NOMO-1 (cell line): ENCODE results near the gene IPO9.

ENCODE experiments used
- DNase-seq, 2 experiments: peaks; one replicate each; lab custom pipeline; 2025; ENCODE audit not compliant: unreplicated experiment in 2 of 2; lab: John Stamatoyannopoulos, UW

The IPO9 gene

DNA sequence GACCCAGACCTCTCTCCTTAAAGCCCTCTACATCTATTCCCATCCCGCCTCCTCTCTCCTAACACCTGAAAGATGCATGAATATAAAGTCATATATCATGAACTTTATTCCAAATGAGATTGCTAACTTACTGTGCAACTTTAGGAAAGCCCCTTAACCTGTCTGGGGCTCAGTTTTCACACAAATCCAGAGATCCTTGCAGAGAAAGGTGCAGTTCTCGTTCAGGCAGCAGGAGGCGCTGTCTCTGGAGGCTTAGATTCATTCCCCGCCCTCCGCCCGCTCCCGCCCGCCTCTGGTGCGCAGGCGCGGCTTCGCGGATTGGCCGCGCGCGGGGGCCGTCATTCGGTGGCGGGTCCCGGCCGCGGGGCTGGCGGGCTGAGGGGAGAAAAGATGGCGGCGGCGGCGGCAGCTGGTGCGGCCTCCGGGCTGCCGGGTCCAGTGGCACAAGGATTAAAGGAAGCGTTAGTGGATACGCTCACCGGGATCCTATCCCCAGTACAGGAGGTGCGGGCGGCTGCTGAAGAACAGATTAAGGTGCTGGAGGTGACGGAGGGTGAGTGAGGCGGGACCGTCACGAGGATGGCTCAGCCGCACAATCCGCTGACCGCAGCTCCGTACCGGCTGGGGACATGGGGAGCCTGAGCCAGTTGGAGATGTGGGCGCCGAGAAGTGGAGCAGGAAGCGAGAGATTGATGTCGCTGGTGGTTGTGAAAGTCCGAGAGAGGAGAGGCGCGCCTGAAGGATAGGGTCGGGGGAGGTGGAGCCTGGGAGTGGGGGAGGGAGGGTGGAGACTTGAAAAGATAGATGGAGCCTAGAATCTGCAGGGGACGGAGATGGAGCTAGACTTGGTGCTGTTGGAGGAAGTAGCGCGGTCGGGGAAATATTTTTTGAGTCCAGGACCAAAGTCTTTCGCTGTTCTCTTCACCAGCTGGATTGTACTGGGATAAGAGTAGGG is at the start of gene IPO9:
Gene IPO9 (plus strand): TSS at position 338 of the 955 bp plus-strand sequence. CDS start 53 bp downstream, at position 391.
- DNase-seq = peak; percentile 88 to 90

DNA sequence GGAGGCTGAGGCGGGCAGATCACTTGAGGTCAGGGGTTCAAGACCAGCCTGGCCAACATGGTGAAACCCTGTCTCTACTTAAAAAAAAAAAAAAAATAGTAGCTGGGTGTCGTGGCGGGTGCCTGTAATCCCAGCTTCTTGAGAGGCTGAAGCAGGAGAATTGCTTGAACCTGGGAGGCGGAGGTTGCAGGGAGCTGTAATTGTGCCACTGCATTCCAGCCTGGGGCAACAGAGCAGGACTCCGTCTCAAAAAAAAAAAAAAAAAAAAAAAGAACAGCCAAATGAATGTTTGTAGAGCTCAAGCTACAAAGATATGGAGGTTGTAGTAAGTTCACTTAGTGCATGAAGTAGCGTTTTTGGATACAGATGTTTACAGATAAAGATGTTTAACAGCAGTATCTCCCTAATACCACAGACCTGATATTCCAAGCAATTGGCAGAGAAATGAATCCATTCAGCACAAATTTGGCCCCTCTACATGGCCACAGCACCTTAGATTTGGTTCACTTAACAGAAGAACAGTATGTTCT is 49.5 kb upstream of the IPO9 start:
- no peak for DNase-seq

DNA sequence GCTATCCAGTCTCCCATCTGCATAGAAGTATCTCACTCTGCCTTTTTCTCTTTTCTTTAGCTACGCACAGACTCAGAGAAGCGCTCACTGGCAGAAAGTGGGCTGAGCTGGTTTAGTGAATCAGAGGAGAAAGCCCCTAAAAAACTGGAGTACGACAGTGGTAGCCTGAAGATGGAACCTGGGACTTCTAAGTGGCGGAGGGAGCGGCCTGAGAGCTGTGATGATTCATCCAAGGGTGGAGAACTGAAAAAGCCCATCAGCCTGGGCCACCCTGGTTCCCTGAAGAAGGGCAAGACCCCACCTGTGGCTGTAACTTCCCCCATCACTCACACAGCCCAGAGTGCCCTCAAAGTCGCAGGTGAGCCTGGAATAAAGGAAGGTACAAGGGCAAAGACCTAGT is 48.0 kb upstream of the IPO9 start:
- no peak for DNase-seq

DNA sequence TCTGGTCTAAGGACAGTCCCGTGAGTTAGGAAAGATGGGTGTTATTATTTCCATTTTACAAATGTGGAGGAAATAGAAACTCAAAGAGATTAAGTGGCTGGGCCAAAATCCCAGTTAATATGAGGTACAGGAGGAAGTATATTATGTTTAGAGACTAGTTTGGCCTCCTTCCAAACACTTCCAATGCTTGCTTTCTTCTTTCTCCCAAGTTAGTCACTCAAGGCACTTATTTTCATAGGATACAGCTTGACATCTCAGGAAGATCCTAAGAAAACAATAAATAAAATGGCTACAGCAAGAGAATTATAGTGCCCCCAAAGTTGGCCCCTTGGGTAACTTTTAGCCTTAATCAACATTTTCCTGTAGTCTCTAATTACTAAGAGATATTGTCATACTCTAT is 47.5 kb upstream of the IPO9 start:
- DNase-seq = no peak

DNA sequence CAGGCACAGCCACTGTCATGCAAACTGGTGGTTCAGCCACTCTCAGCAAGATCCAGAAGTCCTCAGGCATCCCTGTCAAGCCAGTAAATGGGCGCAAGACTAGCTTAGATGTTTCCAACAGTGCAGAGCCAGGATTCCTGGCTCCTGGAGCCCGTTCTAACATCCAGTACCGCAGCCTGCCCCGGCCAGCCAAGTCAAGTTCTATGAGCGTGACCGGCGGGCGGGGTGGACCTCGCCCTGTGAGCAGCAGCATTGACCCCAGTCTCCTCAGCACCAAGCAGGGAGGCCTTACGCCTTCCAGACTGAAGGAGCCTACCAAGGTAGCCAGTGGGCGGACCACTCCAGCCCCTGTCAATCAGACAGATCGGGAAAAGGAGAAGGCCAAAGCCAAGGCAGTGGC is 46.6 kb upstream of the IPO9 start:
- no peak for DNase-seq

DNA sequence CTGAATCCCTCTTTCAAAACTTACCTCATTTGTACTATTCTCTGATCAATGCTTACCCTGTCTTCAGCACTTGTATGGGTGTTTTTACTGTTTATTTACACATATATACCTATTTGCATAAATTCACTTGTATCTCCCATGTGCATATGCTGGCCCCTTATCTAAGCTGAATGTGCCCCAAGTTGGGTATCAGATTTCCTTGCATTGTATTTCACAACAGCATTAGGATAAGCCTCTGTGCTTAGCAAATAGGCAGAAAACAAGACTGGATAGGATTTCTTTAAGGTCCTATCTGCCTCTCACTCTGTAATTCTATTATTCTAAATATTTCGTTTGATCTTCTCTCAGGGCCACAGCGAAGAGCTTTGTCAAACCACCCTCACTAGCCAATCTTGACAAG is 45.9 kb upstream of the IPO9 start:
- DNase-seq = no peak

DNA sequence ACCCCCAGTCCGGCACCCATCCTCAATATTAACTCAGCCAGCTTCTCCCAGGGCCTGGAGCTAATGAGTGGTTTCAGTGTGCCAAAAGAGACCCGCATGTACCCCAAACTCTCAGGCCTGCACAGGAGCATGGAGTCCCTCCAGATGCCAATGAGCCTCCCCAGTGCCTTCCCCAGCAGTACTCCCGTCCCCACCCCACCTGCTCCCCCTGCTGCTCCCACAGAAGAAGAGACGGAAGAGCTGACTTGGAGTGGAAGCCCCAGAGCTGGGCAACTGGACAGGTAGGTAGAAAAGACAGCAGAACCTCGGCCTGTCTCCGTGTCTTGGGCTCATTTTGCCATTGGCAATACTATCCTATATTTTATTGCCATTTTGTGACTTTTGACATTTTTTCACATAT is 45.4 kb upstream of the IPO9 start:
- DNase-seq = no peak

DNA sequence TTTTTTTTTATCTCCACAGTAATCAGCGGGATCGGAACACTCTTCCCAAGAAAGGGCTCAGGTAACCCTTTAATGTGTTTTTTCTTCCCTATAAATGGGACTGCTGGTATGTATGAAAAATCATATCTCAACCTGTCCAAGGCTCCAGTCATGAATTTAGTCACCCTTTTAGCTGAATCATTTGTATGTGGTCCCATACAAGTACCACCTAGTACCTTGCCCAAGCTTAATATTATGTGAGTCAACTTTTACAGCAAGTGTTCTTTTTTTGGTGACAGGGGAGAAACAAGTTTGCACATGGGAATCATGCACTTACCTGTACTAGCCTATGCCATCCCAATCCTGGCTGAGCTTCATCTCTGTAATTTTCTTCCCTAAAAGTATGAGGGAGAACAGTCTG is 43.7 kb upstream of the IPO9 start:
- no peak for DNase-seq

DNA sequence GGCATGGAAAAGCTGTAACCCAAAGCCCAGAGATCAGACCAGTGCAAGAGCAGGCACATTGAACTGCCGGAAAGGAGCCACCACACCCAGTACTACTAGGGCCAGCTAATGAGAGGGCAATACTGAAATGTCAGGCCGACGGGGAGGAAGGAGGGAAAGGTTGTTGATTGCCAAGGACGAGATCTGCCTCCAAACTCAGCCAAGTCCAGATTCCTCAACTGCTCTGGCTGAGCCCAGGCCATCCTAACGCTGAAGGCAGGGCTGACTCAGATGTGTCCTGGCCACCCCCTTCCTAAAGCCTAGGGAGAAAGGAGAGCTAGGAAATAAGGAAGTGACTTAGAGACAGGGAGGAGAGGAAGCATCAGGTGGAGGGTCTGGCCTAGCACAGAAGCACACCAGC is 42.1 kb upstream of the IPO9 start:
- no peak for DNase-seq

DNA sequence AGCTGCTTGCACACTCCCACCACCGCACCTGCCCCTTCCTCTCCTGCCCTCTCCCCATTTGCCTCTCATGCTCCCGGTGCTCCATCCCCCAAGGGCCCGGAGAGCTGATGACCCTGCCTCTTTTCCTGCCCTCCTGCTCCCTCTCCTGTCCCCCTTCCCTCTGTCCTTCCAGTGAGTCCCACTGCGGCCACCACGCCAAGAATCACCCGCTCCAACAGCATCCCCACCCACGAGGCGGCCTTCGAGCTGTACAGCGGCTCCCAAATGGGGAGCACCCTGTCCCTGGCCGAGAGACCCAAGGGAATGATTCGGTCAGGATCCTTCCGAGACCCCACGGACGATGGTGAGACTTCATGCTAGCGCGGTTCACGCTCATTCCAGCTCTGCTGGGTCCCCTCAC is 40.7 kb upstream of the IPO9 start:
- DNase-seq = no peak

DNA sequence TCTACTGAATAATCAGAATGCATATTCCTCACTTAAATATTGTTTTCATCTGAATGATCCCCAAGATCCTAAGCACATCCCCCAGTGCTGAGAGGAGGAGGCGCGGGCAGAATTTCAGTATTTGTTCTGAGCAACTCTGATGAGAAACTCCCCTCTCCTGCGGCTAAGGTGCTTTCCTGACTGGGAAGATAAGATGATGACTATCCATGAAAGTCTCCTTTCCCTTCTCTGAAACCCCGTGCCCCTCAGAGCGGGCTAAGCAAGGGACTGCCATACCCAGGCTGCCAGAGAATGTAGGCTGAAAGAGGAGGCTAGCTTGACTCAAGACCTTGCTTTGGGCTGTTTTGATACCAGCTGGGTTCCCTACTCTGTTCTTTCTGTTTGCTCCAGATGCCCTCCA is 39.7 kb upstream of the IPO9 start:
- DNase-seq = no peak

DNA sequence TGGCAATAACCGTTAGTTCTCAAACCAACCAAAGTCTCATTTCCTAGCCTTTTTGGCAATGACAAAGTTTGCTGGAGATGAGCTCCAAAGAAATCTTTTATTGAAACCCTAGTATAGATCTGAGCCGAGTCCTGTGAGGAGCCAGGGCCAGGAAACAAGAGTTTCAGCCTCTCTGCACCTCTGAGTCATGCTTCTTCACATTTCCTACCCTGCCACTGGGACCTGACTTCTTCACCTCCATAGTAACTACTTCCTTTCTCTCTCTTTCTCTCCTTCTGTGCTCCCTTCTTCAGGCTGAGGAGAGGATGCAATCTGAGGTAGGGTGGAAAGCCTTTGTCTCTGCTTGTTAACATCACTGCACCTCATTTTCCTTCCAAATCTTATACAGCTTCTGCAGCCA is 38.7 kb upstream of the IPO9 start:
- peak in 1 of 2 experiments; percentile 5 for DNase-seq

DNA sequence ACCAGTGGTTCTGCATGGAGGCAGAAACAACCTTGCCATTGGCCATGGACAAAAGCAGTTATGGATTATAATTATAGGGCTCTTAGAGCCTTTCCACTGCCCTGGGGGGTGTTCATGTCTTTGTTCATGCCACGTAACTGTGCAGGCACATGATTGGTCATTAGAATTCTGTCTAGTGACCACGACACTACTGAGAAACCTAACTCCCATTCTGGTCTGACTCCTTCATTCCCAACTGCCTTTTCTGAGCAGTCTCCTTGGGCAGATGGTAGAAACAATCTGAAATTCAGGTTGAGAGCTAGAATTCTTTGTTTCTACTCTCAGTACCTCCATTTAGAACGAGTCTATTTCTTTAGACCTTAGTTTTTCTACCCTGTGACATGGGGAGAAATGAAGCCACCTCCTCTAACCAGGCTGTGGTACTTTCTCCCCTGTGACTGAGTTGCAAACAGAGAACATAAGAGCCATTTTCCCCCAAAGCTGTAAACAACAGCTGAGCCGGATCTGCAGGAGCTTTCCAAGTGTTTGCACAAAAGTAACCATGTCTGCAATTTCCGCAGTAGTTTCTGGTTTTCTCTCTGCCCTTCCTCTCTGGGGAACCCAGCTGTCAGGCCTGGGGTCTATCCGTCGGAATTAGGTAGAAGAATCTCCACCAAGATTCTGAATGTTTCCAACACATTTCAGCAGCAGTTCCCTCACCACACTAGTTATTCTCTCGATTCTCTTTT is 37.7 kb upstream of the IPO9 start:
- peak in 1 of 2 experiments; percentile 2 for DNase-seq

DNA sequence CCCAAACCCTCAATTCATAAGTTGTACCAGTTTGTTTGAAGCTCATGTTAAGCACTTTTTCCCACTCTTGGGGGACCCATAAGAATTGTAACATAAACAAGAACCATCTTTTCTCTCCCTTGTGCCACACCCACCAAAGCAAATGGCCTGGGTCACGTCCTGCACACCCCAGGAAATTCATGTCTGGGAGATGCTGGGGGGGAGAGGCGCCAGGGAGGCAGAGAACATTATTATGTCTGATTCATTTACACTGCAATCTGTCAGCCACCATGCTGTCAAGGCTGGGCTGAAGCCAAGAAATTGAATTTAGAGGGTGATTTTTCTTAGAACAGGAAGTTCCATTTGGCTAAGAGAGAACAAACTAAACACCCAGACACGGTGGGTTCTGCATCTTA is 37.2 kb upstream of the IPO9 start:
- DNase-seq = peak; percentile 20 to 39

DNA sequence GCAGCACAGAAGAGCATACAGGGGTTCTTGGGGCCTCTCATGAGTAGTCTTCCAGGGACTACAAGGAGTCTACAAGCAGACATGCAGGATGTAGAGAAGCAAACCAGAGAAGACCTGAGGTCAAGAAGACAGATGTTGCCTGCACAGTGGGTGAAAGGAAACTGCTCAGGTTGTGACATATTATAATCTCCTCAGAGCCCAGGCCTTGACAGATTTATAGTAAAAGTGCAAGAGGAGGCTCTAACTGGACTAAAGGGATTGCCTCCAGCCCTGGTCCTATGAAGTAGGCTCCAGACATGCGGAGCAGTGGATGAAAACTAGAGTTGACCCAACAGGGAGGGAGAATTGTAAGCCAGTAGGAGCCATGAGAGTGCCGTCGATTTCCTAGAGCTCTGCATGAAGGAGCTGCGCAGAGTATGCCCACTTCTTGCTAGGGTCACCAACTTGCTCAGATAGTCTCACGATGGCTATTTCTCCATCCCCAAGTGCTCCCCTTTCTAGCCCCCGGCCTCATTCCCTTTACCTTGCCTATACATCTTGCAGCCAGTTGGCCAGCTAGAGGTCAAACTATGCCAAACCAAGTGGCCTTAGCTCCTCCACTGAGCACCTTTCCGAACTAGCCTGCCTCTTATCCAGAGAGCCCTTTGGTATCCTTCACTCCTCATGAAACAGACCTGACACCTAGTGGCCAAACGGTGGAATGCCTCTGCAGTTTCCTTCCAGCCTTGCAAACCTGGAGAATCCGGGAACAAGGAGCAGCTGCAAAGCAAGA is 36.2 kb upstream of the IPO9 start:
- peak; percentile 53 to 87 for DNase-seq

DNA sequence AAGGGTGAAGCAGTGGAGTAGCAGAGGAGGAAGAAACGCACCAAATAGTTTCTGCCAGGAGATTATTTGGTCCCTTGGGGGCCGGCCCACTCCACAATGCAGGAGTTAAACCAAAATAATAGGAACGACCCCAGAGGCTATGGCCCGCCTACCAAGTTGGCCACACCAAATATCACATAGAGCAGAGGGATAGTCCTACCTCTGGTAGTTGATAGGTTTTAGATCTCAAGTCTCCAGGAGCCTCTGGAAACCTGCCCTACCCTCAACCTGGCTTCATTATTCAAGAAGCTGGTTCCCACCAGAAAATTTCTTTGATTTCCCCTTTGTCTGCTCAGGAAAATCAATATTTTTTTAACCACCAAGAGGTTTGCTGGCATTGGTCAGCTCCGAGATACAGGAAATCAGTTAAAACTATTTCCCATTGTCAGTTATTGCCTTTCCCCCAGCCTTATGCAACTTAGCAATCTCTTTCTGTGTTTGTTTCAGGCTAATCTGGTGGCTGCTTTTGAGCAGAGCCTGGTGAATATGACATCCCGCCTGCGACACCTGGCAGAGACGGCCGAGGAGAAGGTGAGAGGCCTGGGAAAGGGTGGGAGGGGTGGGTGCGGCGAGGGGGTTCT is 35.5 kb upstream of the IPO9 start:
- peak; percentile 54 to 64 for DNase-seq

DNA sequence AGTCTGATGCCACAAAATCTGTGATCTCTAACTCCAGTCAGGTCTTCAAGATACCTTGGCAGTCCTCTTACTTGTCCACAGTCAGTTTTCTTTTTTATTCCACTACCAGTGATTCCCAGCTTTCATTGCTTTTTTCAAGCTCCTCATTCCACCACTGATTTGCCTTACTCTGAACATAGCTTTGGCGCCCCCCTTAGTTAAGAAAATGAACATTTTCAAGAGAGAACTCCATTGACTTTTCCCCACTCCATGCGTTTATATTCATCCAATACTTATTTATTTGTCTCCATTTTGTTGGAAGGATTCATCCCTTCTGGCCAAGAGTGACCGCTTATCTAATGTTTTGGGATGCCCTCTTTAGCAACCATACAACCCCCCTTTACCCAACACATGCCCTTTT is 33.9 kb upstream of the IPO9 start:
- DNase-seq = no peak

DNA sequence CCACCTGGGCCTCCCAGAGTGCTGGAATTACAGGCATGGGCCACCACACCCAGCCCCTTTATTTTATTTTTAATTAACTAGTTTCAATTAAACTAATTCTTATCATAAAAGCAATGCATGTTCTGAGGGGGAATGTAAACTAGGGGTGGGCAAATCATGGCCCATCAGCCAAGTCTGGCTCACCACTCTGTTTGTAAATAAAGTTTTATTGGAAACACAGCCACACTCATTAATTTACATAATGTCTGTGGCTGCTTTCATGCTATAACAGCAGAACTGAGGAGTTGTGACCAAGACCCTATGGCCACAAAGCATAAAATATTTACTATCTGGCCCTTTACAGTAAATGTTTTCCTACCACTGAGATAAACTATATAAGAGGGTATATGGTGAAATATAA is 28.7 kb upstream of the IPO9 start:
- DNase-seq = no peak

DNA sequence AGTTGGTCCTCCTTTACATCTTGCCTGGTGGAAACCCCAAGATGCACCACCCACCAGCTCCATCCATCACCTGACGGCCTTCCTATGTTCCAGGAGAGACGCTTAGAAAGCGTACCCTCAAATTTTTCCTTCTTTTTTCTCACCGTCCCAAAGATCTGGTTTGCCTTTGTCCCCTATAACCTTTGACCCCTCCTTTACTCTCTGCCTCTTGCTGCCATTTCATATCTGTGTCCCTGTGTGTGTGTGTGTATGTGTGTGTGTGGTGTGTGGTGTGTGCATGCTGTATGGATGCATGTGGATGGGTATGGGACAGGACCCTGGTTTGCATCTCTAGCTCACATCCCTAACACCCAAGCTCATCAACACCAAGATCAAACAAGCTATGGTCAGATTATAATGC is 22.2 kb upstream of the IPO9 start:
- no peak for DNase-seq

DNA sequence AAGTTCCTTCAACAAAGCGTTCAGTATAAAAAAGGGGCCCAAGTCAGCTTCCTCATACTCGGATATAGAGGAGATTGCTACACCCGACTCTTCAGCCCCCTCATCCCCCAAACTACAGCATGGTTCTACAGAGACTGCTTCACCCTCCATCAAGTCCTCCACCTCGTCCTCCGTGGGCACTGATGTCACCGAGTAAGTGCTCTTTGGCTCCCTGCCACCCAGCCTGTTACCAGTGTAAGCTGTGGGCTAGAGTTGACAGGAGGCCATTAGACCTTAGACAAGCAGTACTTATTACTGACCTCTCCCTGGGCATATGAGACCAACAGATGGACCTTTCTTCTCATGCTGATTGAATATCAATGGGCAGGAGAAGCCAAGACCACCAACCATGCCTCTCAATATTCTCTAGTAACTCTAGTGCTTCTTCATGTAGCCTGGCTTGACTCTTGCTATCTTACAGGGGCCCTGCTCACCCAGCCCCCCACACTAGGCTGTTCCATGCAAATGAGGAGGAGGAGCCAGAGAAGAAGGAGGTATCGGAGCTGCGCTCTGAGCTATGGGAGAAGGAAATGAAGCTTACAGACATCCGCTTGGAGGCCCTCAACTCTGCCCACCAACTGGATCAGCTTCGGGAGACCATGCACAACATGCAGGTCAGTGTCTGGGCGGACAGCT is 20.9 kb upstream of the IPO9 start:
- no peak for DNase-seq
